SW 1271 (cell line): ENCODE data around the gene THADA.
"Not testable (repeated sequence)": the region's sequence is repeated elsewhere in the genome, so short reads cannot be mapped to it uniquely, and the experiment has no call there.

Experiments used
- DNase-seq, 2 experiments: peaks; one replicate each; lab custom pipeline; 2025; lab: John Stamatoyannopoulos, UW

THADA gene

GRCh38 chr2:43594875-43595274, 963 bp downstream of the THADA start:
- DNase-seq, result no peak

- no peak for DNase-seq
Measured at GRCh38 chr2:43593254-43593653, 2.6 kb downstream of the THADA start.

GRCh38 chr2:43592443-43592842, 3.4 kb downstream of the THADA start:
- no peak for DNase-seq

- DNase-seq, result no peak
Measured at GRCh38 chr2:43585708-43586107, 10.1 kb downstream of the THADA start.

GRCh38 chr2:43579275-43579981, 16.4 kb downstream of the THADA start:
- no peak for DNase-seq

GRCh38 chr2:43576981-43577892, 18.6 kb downstream of the THADA start:
- DNase-seq, result peak in 1 of 2 experiments; percentile 66

- DNase-seq, result no peak
Measured at GRCh38 chr2:43572244-43572643, 23.6 kb downstream of the THADA start.

- no peak for DNase-seq
Measured at GRCh38 chr2:43569921-43570320, 25.9 kb downstream of the THADA start.

GRCh38 chr2:43568228-43568627, 27.6 kb downstream of the THADA start:
- no peak for DNase-seq

GRCh38 chr2:43566461-43566729, 29.4 kb downstream of the THADA start:
- no peak for DNase-seq

GRCh38 chr2:43563679-43564078, 32.2 kb downstream of the THADA start:
- no peak for DNase-seq

- DNase-seq, result no peak
Measured at GRCh38 chr2:43560231-43560547, 35.6 kb downstream of the THADA start.

- DNase-seq, result no peak
Measured at GRCh38 chr2:43559391-43560230, 36.2 kb downstream of the THADA start.

- no peak for DNase-seq
Measured at GRCh38 chr2:43557196-43557595, 38.6 kb downstream of the THADA start.

GRCh38 chr2:43556256-43556655, 39.6 kb downstream of the THADA start:
- no peak for DNase-seq

- DNase-seq, result no peak
Measured at GRCh38 chr2:43553341-43553855, 42.4 kb downstream of the THADA start.

- no peak for DNase-seq
Measured at GRCh38 chr2:43551990-43552389, 43.8 kb downstream of the THADA start.

GRCh38 chr2:43548381-43548780, 47.5 kb downstream of the THADA start:
- DNase-seq, result not testable (repeated sequence)

GRCh38 chr2:43542285-43542933, 53.4 kb downstream of the THADA start:
- peak in 1 of 2 experiments; percentile 44 for DNase-seq

- DNase-seq, result no peak
Measured at GRCh38 chr2:43541165-43541564, 54.7 kb downstream of the THADA start.

- no peak for DNase-seq
Measured at GRCh38 chr2:43540021-43540779, 55.6 kb downstream of the THADA start.
